Dedifferentiated amniotic fluid mesenchymal stem cell (primary cell): ENCODE measurements around the gene EIF5A2.

Experiments used
- DNase-seq: peaks from one replicate; pipeline ENCODE4 v3.0.0-alpha.2; 2016; ENCODE audit errors: extremely low spot score

The EIF5A2 gene

DNA sequence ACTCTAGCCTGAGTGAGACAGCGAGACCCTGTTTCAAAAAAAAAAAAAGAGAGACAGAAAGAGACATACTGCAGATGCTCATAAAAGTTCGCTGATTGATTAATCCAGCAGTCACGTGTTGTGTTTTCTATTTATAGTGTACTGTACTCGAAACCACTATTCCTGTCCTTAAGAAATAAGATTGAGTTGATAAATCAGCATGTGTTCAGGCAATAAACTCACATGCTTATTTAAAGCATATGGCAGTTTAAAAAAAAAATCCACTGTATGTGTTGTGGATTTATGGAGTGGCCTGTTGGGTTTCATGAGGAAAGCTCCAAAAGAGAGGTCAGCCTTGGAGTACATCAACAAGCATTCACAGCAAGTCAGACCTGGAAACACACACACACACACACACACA, 56.1 kb downstream of the EIF5A2 start:
- no peak for DNase-seq

DNA sequence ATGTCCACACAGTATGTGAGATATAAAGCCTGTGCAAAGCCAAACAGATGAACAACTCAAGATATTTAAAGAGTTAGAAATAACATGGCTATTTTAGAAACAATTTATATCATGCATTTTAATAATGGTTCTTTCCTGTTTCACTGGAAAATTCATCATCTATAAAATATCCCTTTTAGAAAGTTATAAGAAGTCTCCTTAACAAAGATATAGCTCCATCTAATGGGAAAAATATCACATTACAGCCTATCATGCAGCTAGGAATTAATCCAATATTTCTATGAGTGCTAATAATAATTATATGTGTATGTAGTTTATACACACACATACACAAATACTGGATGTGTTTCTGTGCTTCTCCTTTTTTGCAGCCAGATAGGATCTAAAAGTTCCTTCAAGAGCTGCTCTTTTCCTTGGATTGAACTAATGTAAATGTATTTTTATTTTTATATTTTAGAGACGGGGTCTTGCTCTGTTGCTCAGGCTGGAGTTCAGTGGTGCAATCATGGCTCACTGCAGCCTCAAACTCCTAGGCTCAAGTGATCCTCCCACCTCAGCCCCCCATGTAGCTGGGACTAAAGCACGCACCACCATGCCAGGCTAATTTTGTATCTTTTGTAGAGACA, 60.0 kb downstream of the EIF5A2 start:
- DNase-seq, result peak; percentile 42

DNA sequence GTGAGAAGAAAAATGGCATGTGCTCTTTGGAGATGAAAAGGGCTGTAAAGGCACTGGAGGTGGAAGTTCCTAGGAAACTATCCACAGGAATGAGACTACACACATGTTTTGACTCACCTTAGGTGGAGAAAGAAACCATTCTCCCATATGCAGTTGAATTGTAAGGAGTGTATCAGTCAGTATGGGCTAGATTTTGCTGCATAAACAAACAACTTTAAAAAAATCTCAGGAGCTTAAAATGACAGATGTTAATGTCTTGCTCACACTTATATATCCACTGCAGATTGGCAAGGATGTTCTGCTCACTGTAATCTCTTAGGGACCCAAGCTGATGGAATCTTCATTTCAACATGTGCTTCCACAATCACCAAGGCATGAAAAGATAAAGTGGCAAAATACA, 64.1 kb downstream of the EIF5A2 start:
- no peak for DNase-seq

DNA sequence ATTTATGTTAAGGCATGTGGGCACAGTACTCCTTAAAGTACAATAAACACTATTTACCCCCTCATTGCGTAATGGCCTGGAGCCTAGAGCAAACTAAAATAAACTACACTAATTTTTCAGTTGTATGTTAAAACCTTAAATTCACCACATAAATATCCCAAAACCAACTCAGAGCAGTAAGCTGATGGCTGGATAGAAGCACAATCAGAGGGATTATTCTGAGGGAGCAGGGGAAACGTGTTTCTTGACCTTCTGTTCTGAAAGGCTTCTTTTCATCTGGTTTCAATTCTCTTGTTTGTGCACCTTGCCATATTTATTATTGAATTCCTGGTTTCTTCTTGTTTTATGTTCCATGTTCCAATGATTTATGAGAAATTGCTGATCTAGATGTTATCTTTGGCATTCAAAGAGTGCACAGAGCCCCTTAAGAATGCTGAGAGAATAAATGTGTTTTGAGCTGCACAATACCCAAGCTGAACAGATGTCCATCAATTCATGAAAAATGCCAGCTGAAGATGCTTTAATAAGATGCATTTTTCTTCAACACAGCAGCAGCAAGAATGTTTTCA, 68.1 kb downstream of the EIF5A2 start:
- DNase-seq, result no peak

DNA sequence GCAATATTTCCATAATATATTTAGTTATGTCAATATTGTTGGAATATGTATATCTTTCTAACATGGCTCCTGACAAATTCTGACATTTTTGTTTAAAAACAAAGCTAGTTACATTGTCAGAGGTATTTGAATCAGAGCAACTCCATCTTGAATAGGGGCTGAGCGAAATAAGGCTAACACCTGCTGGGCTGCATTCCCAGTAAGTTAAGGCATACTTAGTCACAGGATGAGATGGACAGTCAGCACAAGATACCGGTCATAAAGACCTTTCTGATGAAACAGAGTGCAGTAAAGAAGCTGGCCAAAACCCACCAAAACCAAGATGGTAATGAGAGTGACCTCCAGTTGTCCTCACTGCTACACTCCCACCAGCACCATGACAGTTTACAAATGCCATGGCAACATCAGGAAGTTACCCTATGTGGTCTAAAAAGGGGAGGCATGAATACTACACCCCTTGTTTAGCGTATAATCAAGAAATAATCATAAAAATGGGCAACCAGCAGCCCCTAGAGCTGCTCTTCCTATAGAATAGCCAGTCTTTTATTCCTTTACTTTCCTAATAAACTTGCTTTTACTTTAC, 68.8 kb downstream of the EIF5A2 start:
- DNase-seq, result no peak
